SK-N-SH (cell line): ENCODE results near the gene CLDN7.

ENCODE experiments used
- CHD2 ChIP-seq: fragments of 150-350 bp; IDR thresholded peaks from 2 replicates; pipeline ENCODE4 v1.6.1; 2018; ENCODE audit warnings: low read length; ENCODE audit not compliant: partially characterized antibody
- CTCF ChIP-seq: fragments of 200-600 bp; sonication (generic); IDR thresholded peaks from 2 replicates; pipeline ENCODE4 v1.6.1; 2017; ENCODE audit warnings: antibody characterized with exemption, mild to moderate bottlenecking, moderate library complexity
- ELF1 ChIP-seq: IDR thresholded peaks from 2 replicates; pipeline ENCODE4 v1.4.0; 2012
- EP300 ChIP-seq, 2 experiments: IDR thresholded peaks; 2 replicates each; pipeline versions ENCODE4 v1.4.0 to v1.6.1; 2012; ENCODE audit warnings: borderline replicate concordance in 1 of 2, low read depth in 1 of 2, low read length in 1 of 2
- MAX ChIP-seq: IDR thresholded peaks from 2 replicates; pipeline ENCODE4 v1.4.0; 2012; ENCODE audit warnings: low read depth
- RCOR1 ChIP-seq: fragments of 150-350 bp; IDR thresholded peaks from 2 replicates; pipeline ENCODE4 v1.6.1; 2017; ENCODE audit warnings: antibody characterized with exemption, low read length
- REST ChIP-seq: IDR thresholded peaks from 2 replicates; pipeline ENCODE4 v1.6.1; 2012; ENCODE audit warnings: mild to moderate bottlenecking, low read depth, low read length, moderate library complexity
- SMC3 ChIP-seq: IDR thresholded peaks from 2 replicates; pipeline ENCODE4 v1.6.1; 2012; ENCODE audit warnings: low read depth, low read length, improper control_type of control experiment
- TEAD4 ChIP-seq: IDR thresholded peaks from 2 replicates; pipeline ENCODE4 v1.4.0; 2012; ENCODE audit warnings: mild to moderate bottlenecking, borderline replicate concordance; ENCODE audit not compliant: insufficient read depth
- USF1 ChIP-seq: IDR thresholded peaks from 2 replicates; pipeline ENCODE4 v1.4.0; 2012; ENCODE audit warnings: low read depth, borderline replicate concordance
- USF2 ChIP-seq: fragments of 150-350 bp; IDR thresholded peaks from 2 replicates; pipeline ENCODE4 v1.6.1; 2017; ENCODE audit warnings: antibody characterized with exemption, low read length, low read depth, borderline replicate concordance

GRCh38 chr17:7226721-7227710 lies 35.3 kb downstream of the CLDN7 start:
- TF ChIP-seq CTCF (no peak), USF2 (no peak), EP300 (IDR thresholded peaks at IDR 0.05; ENCODE audit: borderline replicate concordance in 1 of 2, low read depth in 1 of 2, low read length in 1 of 2) (no peak), REST (no peak), RCOR1 (no peak), SMC3 (no peak), MAX (no peak), TEAD4 (no peak), USF1 (no peak), ELF1 (no peak), CHD2 (no peak)
